NK-92 (cell line): ENCODE data around the gene RBFOX2.
"Not testable (repeated sequence)": the region's sequence is repeated elsewhere in the genome, so short reads cannot be mapped to it uniquely, and the experiment has no call there.

Source experiments
- DNase-seq: peaks from one replicate; lab custom pipeline; 2025; ENCODE audit not compliant: unreplicated experiment; lab: John Stamatoyannopoulos, UW

RBFOX2 gene

DNA sequence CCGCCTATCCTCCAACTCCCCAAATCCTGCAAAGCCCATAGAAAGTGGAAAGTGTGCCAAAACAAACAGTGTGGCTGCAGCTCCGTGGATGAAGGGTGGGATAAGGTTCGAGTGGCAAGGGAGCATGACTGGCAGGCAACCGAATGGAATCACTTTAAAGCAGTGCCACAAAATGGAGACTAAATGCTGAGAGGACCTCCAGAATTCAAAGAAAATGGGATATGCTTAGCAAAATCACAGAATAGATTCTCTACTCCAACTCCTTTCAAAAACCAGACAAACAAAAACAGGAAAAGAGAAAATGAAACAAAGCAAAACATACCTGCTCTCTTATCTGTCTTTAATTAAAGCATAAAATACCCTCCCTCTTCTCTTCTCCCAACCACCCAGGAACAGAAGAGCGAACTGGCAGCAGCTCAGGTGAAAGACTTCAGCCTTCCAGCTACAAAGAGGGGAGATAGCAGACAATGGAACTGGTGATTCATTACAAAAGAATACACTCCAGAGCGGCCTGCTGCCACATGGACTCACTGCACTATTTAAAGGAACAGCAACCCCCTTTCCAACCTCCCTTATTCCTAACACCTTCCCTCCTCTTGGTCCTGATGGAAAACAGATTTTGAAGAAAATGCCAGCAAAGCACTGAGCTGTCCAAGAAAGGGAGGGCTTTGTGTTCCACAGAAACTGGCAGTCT is 192.5 kb downstream of the RBFOX2 start:
- DNase-seq, result no peak

- DNase-seq, result no peak
Observed at GRCh38 chr22:35835267-35835997, 193.2 kb downstream of the RBFOX2 start.

GRCh38 chr22:35834061-35834460 is 194.6 kb downstream of the RBFOX2 start:
- DNase-seq, result no peak

DNA sequence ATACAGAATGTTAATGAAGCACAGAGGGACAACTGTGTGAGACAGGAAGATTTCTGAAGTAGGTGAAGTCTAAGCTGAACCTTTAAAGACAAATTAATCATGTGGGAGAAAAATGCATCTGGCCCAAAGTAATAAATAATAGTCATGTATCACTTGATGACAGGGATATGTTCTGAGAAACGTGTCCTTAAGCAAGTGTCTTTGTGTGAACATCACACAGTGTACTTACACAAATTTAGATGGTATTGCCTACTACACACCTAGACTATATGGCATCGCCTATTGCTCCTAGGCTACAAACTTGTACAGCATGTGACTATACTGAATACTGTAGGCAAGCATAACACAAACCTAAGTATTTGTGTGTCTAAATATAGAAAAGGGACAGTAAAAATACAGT is 198.3 kb downstream of the RBFOX2 start:
- DNase-seq, result no peak

GRCh38 chr22:35824256-35824655 is 204.4 kb downstream of the RBFOX2 start:
- no peak for DNase-seq

DNA sequence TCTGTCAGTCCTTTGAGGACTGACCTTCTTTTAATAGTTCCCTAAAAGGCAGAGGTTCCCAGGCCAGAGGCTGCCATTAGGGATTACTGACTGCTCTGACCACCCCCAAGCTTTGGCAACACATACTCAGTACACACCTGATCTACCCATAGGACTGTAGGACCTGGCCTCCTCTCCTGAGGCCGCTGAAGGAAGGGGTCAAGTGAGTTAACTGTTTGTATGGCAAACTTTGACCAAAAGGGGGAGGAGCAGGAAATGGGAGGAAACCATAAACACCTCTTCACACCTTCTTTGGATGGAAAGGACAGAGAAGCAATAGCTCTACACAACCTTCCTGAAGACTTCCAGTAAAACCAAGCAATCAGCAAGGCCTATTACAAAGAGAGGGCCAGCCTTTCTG is 207.0 kb downstream of the RBFOX2 start:
- DNase-seq, result no peak

- no peak for DNase-seq
Observed at GRCh38 chr22:35819421-35819820, 209.2 kb downstream of the RBFOX2 start.

DNA sequence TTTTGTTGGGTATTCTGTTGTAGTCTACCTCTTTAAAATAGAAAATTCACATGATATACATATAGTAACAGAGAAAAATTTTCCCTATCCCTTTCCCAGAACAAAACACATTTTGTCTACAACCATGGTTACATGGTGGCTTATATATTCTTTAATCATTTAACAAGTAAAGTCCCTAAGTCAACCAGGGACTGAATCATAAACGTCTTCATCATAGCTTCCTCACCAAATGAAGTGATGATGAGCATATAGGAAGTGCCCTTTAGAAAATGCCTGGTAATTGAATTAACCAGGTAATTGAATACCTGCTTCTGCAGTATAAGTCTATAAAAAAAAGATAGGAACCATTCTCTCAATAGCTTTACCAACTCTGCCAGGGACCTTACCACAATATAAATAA is 209.7 kb downstream of the RBFOX2 start:
- DNase-seq, result no peak

GRCh38 chr22:35812600-35812999 is 216.0 kb downstream of the RBFOX2 start:
- no peak for DNase-seq

- no peak for DNase-seq
Observed at GRCh38 chr22:35811670-35812069, 217.0 kb downstream of the RBFOX2 start.

GRCh38 chr22:35809816-35810215 is 218.8 kb downstream of the RBFOX2 start:
- no peak for DNase-seq

DNA sequence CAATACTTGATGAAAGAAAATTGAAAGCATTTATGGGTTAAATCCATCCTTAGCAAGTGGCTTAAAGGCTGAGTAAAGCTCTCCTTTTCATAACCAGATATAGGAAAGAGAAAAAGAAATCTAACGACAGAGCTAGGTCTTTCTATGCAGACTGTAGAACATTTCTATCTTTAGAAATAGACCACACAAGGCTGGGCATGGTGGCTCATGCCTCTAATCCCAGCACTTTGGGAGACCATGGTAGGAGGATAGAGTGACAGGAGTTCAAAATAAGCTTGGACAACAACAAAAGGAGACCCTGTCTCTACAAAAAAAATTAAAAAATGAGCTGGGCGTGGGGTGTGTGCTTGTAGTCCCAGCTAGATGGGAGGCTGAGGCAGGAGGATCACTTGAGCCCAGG is 220.2 kb downstream of the RBFOX2 start:
- DNase-seq, result no peak

GRCh38 chr22:35806668-35807067 is 222.0 kb downstream of the RBFOX2 start:
- DNase-seq, result not testable (repeated sequence)

DNA sequence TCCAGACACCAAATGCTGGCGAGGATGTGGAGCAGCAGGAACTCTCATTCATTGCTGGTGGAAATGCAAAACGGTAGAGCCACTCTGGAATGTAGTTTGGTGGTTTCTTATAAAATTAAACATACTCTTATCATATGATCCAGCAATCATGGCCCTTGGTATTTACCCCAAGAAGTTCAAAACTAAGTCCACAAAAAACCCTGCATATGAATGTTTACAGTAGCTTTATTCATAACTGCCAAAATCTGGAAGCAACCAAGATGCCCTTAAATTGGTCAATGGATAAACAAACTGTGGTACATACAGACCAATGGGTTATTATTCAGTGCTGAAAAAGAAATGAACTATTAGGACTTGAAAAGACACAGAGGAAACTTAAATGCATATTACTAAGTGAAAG is 223.2 kb downstream of the RBFOX2 start:
- no peak for DNase-seq

DNA sequence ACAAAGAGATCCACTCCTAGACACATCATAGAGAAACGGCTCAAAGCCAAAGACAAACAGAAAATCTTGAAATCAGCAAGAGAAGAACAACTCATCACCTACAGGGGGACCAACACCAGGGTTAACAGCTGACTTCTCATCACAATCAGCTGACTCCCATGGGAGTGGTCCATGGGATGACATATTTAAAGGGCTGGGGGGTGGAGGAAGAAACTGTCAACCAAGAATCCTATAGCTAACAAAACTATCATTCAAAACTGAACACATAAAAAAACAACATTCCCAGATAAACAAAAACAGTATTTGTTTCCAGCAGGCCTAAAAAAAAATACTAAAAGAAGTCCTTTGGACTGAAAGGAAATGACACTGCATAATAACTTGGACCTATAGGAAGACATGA is 224.2 kb downstream of the RBFOX2 start:
- no peak for DNase-seq

- no peak for DNase-seq
Observed at GRCh38 chr22:35802885-35803284, 225.7 kb downstream of the RBFOX2 start.

DNA sequence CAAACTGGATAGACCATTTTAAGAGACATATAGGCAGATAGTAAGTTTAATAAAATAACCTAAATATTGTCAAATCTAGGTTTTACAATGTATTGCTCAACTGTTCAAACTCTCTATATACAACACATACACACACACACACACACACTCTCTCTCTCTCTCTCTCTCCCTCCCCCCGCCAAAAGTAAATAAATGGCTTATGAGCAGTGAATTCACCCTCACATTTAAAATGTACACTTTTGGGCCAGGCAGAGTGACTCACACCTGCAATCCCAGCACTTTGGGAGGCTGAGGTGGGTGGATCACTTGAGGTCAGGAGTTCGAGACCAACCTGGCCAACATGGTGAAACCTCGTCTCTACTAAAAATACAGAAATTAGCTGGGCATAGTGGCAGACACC is 227.3 kb downstream of the RBFOX2 start:
- DNase-seq, result not testable (repeated sequence)

DNA sequence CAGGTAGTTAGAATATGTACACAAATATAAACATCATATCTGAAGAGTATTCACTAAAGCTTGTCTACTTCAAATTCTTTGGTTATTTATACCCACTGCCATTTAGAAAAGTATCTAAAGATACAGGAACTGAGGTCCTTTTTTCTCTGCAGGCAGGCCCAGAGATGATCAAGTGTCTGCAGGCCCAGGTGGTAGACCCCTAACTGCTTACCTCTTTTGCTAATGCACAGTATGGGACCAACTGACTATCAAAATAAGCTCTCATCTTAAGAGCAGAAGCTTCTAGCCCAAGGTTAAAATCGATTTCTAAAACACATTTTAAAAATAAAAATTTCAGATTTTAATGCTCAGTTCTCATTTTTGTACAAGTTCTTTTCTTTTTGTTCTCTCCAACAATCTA is 229.5 kb downstream of the RBFOX2 start:
- no peak for DNase-seq

DNA sequence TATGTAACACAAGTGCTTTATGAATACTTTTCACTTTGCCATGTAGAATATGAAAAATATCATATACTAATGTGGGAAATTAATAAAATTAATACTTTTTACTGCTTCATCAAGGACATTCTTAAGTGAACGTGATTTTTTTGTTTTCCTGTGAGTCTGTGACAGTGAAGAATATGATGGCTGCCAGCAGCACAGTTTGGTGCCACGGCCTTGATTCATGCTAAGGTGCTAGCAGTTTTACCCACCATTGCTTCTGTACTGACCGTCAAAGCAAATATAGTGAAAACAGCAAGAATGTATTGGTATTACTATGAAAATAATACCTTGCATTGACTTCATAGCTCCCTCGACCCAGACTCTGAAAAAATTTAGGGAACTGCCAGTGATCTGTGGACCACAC is 231.2 kb downstream of the RBFOX2 start:
- DNase-seq, result no peak

- no peak for DNase-seq
Observed at GRCh38 chr22:35795476-35795875, 233.1 kb downstream of the RBFOX2 start.

DNA sequence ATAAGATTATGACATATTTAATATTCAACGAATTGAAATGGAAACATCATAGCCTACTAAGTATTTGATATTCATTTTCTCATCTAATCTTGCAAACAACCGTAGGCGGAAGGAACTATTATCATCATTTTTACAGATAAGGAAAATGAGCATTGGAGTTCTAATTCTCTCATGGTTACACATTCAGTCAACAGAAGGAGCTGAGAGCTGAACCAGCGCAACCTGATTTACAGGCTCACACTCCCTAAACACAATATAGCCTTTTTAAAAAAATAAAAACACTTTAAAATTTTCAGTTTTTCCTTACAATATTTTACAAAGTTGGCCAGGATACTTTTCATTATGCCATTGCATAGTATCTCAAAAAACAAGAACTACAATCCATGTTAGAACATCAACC is 236.1 kb downstream of the RBFOX2 start:
- no peak for DNase-seq

DNA sequence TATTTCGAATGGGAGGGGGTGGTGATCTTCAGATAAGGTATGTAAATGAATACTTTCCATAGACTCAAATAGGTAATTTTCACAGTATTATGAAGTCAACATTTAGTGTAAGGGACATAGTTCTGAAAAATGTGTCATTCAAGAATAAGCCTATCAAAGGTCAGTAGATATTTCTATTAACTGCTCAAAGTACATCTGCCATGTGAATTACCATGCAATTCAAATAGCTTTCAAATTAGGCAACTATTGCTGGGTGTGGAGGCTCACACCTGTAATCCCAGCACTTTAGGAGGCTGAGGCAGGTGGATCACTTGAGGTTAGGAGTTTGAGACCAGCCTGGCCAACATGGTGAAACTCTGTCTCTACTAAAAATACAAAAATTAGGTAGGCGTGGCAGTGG is 236.8 kb downstream of the RBFOX2 start:
- not testable (repeated sequence) for DNase-seq
